K562 (cell line): ENCODE results near the gene RAB5A. TPM values are rescaled to one million over a fixed set of nuclear protein-coding genes. Genes with fewer than 3 reads are reported as not detected.

ENCODE experiments used
- polyA plus RNA-seq, 8 experiments: library from polyadenylated mRNA; depleted of rRNA in 4 of 8; stranded (reverse) in 5 of 8; unstranded in 3 of 8; fragments of >200 nt; fragmentation: Nextera tagmentation in 2 of 8; fragmentation: Illumina TruSeq in 1 of 8; extraction: Ambion mirVana in 2 of 8; extraction: Trizol in 1 of 8; gene quantifications; 2 replicates each; pipeline versions ENCODE4 v1.2.1 to v1.2.3, GENCODE V29; 2011 to 2014; ENCODE audit warnings: inconsistent platforms in 1 of 8, missing spikeins in 1 of 8
- total RNA-seq, 7 experiments: library from RNA; depleted of rRNA in 6 of 7; stranded (reverse); fragments of >200 nt in 6 of 7; fragmentation: Illumina TruSeq in 2 of 7; extraction: Trizol in 2 of 7; gene quantifications; 2 replicates each; pipeline versions ENCODE4 v1.2.1 to v1.2.3, GENCODE V29; 2011 to 2021; ENCODE audit warnings: low replicate concordance in 1 of 7
- TF ChIP-seq, protein P1 (sequence below), 2 experiments: fragments of 450-650 bp; IDR thresholded peaks; 2 replicates each; pipeline ENCODE4 v1.6.1; 2016; ENCODE audit warnings: mild to moderate bottlenecking in 2 of 2, borderline replicate concordance in 1 of 2, low read depth in 1 of 2, moderate library complexity in 1 of 2

The RAB5A gene
- total and polyA plus RNA-seq, 9 of the 15 experiments (the other 6 are each of a cell fraction or from before 2014, with no cell fraction given), result 28.3 to 64.2 (median 49.0) TPM

GRCh38 chr3:19940643-19941042 lies 6.3 kb upstream of the RAB5A start (continued):
- TF ChIP-seq, protein P1, sequence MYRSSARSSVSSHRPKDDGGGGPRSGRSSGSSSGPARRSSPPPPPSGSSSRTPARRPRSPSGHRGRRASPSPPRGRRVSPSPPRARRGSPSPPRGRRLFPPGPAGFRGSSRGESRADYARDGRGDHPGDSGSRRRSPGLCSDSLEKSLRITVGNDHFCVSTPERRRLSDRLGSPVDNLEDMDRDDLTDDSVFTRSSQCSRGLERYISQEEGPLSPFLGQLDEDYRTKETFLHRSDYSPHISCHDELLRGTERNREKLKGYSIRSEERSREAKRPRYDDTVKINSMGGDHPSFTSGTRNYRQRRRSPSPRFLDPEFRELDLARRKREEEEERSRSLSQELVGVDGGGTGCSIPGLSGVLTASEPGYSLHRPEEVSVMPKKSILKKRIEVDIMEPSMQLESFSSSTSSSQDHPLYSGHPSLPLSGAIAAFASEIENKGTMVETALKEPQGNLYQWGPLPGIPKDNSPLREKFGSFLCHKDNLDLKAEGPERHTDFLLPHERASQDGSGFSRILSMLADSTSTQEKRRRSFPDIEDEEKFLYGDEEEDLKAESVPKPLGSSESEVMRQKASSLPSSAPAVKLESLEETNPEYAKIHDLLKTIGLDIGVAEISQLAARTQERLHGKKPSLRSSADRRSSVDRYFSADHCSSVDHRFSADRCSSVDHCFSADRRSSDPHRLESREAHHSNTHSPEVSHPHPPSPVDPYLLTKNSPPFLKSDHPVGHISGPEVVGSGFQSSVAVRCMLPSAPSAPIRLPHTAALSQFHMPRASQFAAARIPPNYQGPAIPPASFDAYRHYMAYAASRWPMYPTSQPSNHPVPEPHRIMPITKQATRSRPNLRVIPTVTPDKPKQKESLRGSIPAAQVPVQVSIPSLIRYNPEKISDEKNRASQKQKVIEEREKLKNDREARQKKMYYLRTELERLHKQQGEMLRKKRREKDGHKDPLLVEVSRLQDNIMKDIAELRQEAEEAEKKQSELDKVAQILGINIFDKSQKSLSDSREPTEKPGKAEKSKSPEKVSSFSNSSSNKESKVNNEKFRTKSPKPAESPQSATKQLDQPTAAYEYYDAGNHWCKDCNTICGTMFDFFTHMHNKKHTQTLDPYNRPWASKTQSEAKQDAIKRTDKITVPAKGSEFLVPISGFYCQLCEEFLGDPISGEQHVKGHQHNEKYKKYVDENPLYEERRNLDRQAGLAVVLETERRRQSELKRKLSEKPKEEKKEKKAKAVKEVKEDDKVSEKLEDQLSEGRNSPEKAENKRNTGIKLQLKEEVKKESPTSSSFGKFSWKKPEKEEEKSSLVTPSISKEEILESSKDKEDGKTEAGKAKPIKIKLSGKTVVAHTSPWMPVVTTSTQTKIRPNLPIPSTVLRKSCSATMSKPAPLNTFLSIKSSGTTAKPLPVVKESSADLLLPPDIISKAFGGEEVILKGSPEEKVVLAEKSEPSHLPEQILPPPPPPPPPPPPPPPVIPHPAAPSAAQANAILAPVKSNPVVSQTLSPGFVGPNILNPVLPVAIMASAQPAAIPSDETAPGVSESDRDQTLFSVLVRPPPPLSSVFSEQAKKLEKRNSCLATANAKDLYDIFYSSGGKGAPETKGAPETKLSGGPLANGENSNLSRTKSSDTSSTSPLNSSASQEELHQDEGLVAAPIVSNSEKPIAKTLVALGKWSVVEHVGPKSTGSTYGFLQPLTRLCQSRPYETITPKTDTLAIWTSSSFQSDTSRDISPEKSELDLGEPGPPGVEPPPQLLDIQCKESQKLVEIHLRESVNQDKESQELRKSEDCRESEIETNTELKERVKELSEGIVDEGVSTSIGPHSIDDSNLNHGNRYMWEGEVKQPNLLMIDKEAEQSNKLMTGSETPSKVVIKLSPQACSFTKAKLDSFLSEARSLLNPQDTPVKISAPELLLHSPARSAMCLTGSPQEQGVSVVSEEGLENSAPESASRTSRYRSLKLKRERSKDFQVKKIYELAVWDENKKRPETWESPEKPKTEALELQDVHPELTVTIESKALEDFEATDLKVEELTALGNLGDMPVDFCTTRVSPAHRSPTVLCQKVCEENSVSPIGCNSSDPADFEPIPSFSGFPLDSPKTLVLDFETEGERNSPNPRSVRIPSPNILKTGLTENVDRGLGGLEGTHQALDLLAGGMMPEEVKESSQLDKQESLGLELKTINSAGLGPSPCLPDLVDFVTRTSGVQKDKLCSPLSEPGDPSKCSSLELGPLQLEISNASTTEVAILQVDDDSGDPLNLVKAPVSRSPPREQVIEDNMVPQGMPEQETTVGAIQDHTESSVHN (IDR thresholded peaks at IDR 0.05; ENCODE audit: borderline replicate concordance in 1 of 2, low read depth in 1 of 2), result no peak
